Psoas muscle (tissue), 8 donors: ENCODE measurements around the gene GALT. TPM values are rescaled to one million over a fixed set of nuclear protein-coding genes. Genes with fewer than 3 reads are reported as not detected.

Experiments
- ATAC-seq, 4 donors: fragments of 200-7000 bp; cut with Tn5 transposase; one replicate each; pipeline ENCODE4 v1.9.1; 2020; ENCODE audit warnings: moderate library complexity in 3 of 4, mild to moderate bottlenecking in 2 of 4
- DNase-seq, 2 donors: peaks; one replicate each; pipeline ENCODE4 v3.0.0-alpha.2; 2020
- H3K27ac ChIP-seq: fragments of 200-600 bp; one replicate; pipeline ENCODE4 v1.8.0; 2022
- H3K27me3 ChIP-seq, 3 donors: fragments of 200-600 bp in 1 of 3; one replicate each; pipeline versions ENCODE4 v1.6.1 to v1.8.0; 2013 to 2022; ENCODE audit warnings: low read length in 2 of 3, mild to moderate bottlenecking in 2 of 3, moderate library complexity in 1 of 3; ENCODE audit not compliant: insufficient read depth in 3 of 3
- H3K36me3 ChIP-seq, 2 donors: fragments of 200-600 bp in 1 of 2; one replicate each; pipeline versions ENCODE4 v1.6.1 to v1.8.0; 2013 to 2022; ENCODE audit warnings: low read depth in 1 of 2, mild to moderate bottlenecking in 1 of 2, moderate library complexity in 1 of 2; ENCODE audit not compliant: insufficient read depth in 1 of 2
- H3K4me1 ChIP-seq: fragments of 200-600 bp; one replicate; pipeline ENCODE4 v1.8.0; 2022
- H3K4me3 ChIP-seq: fragments of 200-600 bp; one replicate; pipeline ENCODE4 v1.8.0; 2022; ENCODE audit warnings: mild to moderate bottlenecking
- H3K9me3 ChIP-seq: fragments of 200-600 bp; one replicate; pipeline ENCODE4 v1.8.0; 2022
- WGBS, 3 donors: extraction: QIAGEN DNeasy Blood & Tissue Kit; methylation state at CpG; one replicate each; pipeline versions ENCODE4 v1.1.6 to v1.1.7; 2013; 5-methylcytosine and 5-hydroxymethylcytosine counted together
- intact Hi-C, 2 donors: fragments of 100-400 bp; cut with DNase I; formaldehyde crosslinking; loops; one replicate each; pipeline versions ENCODE4 v1.11.0 to v1.14.2; 2022
- polyA plus RNA-seq, 3 donors: library from polyadenylated mRNA; stranded (reverse); fragments of 200-250 nt; gene quantifications; one replicate each; pipeline ENCODE4 v1.2.3, GENCODE V29; 2013
- total RNA-seq, 4 donors: library from RNA; stranded (reverse); fragmentation: NEBNext Ultra II Directional in 2 of 4; extraction: Animal tissue kit (Norgen Biotek cat#: 25700) in 2 of 4; gene quantifications; one replicate each; pipeline versions ENCODE4 v1.2.1 to v1.2.4, GENCODE V29; 2021 to 2023
- TF ChIP-seq, protein P1 (sequence below): fragments of 200-600 bp; IDR thresholded peaks from one replicate; pipeline ENCODE4 v1.8.0; 2022; ENCODE audit warnings: antibody characterized with exemption
- donor health status: healthy with polysubstance abuse.
- donor health status: DM: no; HTN: no; CAD: no; lungs with moderate emphysema.
- donor health status: Bipolar disorder and iron deficiency.
- donor health status: healthy.
- donor health status: DM: yes; HTN: yes; CAD: no.
- donor health status: DM: no; HTN: no; CAD: no.
- donor health status: DM: no; HTN: no; CAD: no.
- donor health status: DM: yes; HTN: yes; CAD: no.

The GALT gene
- total and polyA plus RNA-seq, 7 donors: 9.5 to 40.6 (median 17.7) TPM

DNA sequence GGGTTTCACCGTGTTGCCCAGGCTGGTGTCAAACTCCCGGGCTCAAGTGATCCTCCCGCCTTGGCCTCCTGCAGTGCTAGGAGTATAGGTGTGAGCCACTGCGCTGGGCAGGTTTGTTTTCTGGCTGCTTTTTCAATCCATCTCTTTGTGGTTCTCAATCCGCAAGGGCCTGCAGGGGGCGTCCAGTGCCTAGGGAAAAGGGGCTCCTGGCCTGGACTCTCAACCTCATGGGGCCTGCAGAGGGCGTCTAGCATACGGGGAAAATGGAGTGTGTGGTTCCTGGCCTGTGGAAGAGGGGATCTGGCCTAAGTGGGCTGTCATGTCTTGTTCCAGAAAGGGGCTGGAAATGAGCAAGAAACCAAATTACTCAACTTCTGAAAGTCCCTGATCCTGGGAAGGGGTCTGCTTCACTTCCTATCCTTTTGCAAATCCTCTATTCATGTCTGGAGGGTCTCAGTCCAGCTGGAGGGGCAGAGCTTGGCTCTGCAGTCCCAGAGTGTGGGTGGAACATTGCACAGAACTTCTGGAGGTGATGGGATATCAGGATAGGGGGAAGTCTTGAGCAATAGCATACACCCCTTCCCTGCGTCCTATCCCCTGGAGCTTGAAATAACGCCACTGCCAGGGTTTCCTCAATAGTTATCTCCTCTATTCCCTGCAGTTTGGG lies 28.7 kb downstream of the GALT start:
- no peak overlapping the region for H3K27ac ChIP-seq
- H3K4me1 ChIP-seq: peaks cover 7% of the 10 kb centered on the region
- whole genome bisulfite sequencing, 3 donors: 51 to 52% (median 52%) methylated on average over 10 of the region's 10 CpGs
- ATAC-seq: peak in 3 of 4 donors; percentile 47 to 66 (median 55)
- DNase-seq: peak; percentile 50 to 66
- H3K36me3 ChIP-seq: no peaks in the 10 kb centered on the region
- TF ChIP-seq, protein P1, sequence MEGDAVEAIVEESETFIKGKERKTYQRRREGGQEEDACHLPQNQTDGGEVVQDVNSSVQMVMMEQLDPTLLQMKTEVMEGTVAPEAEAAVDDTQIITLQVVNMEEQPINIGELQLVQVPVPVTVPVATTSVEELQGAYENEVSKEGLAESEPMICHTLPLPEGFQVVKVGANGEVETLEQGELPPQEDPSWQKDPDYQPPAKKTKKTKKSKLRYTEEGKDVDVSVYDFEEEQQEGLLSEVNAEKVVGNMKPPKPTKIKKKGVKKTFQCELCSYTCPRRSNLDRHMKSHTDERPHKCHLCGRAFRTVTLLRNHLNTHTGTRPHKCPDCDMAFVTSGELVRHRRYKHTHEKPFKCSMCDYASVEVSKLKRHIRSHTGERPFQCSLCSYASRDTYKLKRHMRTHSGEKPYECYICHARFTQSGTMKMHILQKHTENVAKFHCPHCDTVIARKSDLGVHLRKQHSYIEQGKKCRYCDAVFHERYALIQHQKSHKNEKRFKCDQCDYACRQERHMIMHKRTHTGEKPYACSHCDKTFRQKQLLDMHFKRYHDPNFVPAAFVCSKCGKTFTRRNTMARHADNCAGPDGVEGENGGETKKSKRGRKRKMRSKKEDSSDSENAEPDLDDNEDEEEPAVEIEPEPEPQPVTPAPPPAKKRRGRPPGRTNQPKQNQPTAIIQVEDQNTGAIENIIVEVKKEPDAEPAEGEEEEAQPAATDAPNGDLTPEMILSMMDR: peak; percentile 40
- H3K27me3 ChIP-seq: no peaks in the 10 kb centered on the region
- intact Hi-C loops: no loop called here
- no peaks in the 10 kb centered on the region for H3K9me3 ChIP-seq
- H3K4me3 ChIP-seq: no peak overlapping the region

DNA sequence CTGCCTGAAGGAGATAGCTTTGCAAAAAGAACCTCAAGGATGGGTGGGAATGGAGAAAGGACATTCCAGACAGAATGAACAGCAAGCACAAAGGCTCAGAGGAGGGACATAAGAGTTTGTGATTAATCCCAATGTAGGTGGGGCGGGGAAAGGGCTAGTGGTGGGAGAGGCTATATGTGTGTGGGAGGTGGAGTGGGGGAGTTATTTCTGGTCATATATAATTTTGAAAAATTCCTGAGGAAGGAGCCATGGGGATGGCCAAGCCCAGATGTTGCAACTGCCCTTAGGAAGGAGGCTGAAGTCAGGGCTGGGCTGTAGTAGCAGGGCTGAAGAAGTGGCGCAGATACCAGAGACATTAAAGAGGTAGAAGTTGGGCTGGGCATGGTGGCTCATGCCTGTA lies 29.4 kb downstream of the GALT start:
- peaks cover 7% of the 10 kb centered on the region for H3K4me1 ChIP-seq
- no peaks in the 10 kb centered on the region for H3K36me3 ChIP-seq
- no peaks in the 10 kb centered on the region for H3K9me3 ChIP-seq
- no peak overlapping the region for H3K27ac ChIP-seq
- TF ChIP-seq, protein P1: no peak
- H3K4me3 ChIP-seq: no peak overlapping the region
- ATAC-seq (no peak), DNase-seq (no peak)
- intact Hi-C loops: no loop called here
- no peaks in the 10 kb centered on the region for H3K27me3 ChIP-seq
- WGBS, 3 donors: 96 to 100% (median 97%) methylated on average over 2 of the region's 2 CpGs

DNA sequence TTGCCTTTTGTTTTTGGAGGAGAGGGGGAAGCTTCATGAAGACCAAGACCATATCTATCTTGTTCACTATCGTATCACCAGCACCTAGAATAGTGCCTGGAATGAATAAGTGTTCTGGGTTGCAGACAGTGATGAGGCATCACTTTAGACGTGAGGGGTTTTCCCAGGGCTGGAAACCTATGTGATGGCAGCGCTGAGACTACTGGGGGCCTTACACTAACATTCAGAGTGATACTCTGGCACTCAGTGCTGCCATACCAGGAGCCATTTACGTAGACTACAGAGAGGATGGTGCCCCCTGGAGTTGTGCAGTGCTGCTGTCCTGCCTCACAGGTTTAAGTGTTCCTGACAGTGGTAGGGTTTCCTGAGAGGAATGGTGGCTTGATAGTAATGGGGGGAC lies 37.7 kb downstream of the GALT start:
- no peak overlapping the region for H3K27ac ChIP-seq
- intact Hi-C loops: no loop called here
- H3K27me3 ChIP-seq: no peaks in the 10 kb centered on the region
- H3K4me3 ChIP-seq: no peak overlapping the region
- TF ChIP-seq, protein P1: no peak
- no peaks in the 10 kb centered on the region for H3K4me1 ChIP-seq
- ATAC-seq: no peak
- DNase-seq: no peak
- H3K9me3 ChIP-seq: no peaks in the 10 kb centered on the region
- no peaks in the 10 kb centered on the region for H3K36me3 ChIP-seq
- WGBS, 3 donors: 88 to 95% (median 89%) methylated on average over 4 of the region's 4 CpGs

DNA sequence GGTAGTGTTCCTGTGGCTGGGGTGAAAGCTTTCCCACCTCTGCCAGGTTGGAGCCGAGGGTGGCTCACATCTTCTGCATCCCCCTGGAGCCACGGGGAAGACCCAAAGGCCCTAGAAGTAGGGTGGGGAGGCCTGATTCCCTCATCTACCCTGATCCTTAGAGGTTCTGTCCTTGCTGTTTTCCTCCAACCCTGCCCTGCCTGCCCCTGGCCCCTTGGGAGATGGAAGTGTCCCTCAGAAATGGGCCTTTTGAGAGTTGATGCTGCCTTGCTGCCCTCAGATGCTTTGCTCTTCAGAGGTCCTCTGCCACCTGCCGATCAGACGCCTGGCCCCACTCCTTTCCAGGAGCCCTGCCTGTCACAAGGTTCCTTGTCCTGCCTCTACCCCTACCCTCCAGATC lies 38.3 kb downstream of the GALT start:
- intact Hi-C loops: no loop called here
- DNase-seq: no peak
- WGBS, 3 donors: 91 to 96% (median 94%) methylated on average over 4 of the region's 4 CpGs
- Histone ChIP-seq H3K27ac (no peak overlapping the region), H3K36me3 (no peaks in the 10 kb centered on the region), H3K4me1 (no peaks in the 10 kb centered on the region), H3K4me3 (no peak overlapping the region), H3K9me3 (no peaks in the 10 kb centered on the region), H3K27me3 (no peaks in the 10 kb centered on the region)
- TF ChIP-seq, protein P1: no peak
- no peak for ATAC-seq

DNA sequence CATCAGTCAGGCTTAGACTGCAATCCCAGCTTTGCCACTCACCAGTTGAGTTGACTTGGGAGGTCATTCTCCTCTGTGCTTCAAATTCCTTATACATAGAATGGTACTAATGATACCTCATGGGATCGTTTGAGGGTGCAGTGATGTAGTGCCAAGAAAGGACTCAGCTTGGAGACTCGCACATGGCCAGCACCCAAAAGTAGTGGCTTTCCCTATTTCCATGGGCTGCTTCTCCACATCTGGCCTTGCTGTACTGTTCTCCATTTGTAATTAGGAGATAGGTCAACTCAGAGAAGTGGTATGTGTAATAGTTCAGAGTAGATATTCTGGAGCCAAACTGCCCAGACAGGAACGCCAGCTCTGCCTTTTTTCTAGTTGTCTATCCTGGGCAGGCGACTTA lies 39.1 kb downstream of the GALT start:
- DNase-seq: no peak
- Histone ChIP-seq H3K4me3 (no peak overlapping the region), H3K9me3 (no peaks in the 10 kb centered on the region), H3K4me1 (no peaks in the 10 kb centered on the region), H3K27me3 (no peaks in the 10 kb centered on the region), H3K36me3 (no peaks in the 10 kb centered on the region), H3K27ac (no peak overlapping the region)
- TF ChIP-seq, protein P1: no peak
- intact Hi-C loops: no loop called here
- 59 to 80% (median 63%) methylated on average over 4 of the region's 4 CpGs for WGBS, 3 donors
- ATAC-seq: no peak
